A549 treated with AZD9567 at 1 μM for 4 hours (cell line): ENCODE measurements around the gene HTR3B. TPM values are rescaled to one million over a fixed set of nuclear protein-coding genes. Genes with fewer than 3 reads are reported as not detected.

Source experiments
- total RNA-seq: library from RNA; stranded (reverse); fragments of 200-300 nt; extraction: Qiagen RNA extraction; gene quantifications from 5 replicates; pipeline ENCODE4 v1.2.3, GENCODE V29; 2022; ENCODE audit not compliant: insufficient read depth

The HTR3B gene
- not detected in 5 replicates for total RNA-seq

DNA sequence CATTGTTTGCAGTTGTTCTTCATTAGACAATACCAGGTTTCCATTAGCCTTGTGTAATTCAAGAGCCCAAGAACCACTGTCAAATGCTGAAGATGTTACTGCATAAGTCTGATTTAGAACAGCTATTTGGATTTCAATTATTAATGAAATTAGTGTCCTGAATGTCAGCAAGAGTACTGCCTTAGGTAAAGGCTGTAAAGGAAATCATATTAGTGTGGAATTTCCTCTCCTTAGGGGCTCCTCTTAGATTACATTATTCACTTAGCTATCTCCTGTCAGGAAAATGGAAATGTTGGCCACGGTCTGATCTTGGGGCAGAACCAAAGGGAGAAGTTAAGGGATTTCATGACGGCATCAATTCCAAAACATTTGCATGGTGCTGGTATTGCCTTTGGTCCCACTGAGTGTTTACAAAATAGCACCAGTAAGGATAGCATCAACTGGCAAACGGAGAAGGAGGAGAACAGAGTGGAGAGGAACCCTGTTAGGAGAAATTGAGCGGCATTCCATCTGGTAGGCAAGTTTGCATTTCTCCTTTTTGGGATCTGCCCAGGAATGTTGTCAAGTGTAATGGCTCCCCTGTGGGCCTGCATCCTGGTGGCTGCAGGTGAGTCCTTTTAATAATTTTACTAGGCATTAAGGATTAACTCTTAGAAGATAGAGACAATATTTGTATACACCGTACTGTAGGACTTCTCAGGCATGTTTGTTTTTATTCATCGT, at the start of gene HTR3B:
TSS of gene HTR3B (plus strand) at position 418 of the 723 bp plus-strand sequence. CDS start at position 556, 138 bp downstream.

GRCh38 chr11:113875234-113876073, 29.1 kb upstream of the HTR3B start, which contains the start of gene USP28:
Gene USP28 (minus strand): TSS chr11:113875572. CDS start chr11:113875501, 71 bp downstream.

DNA sequence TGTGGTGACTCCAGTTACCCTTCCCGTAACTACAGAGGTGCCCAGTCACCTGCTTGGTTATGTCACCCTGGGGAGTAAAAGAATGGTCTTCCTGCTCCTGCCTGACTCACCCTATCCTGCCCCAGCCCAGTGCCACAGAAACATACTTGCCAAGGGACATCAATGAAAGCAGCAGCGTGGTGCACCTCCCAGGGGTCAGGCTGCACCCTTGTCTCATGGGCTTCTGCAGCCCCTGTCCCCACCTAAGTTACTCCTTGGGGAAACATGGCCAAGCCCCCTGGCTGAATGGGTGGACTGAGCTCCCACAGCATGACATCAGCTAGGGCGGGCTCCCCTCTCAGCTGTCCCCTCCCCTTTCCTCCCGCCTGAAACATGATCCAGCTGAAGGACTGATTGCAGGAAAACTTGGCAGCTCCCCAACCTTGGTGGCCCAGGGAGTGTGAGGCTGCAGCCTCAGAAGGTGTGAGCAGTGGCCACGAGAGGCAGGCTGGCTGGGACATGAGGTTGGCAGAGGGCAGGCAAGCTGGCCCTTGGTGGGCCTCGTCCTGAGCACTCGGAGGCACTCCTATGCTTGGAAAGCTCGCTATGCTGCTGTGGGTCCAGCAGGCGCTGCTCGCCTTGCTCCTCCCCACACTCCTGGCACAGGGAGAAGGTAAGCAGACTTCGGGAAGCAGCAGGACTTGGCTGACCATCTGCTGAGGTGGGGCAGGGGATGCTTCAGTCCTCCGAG, 70.3 kb downstream of the HTR3B start, which contains the start of gene HTR3A:
TSS of gene HTR3A (plus strand) at position 368 of the 730 bp plus-strand sequence. CDS start at position 586, 218 bp downstream.

Other genes with a start within 250 kb of the HTR3B start
- gene TMPRSS5, start 198.5 kb upstream of the HTR3B start, total RNA-seq = 0.09 to 0.33 TPM (median 0.14 TPM) in 4 of 5 replicates, not detected in the other
- 11.8 to 13.5 TPM (median 12.4 TPM) in 5 replicates for gene ZW10, start 131.1 kb upstream of the HTR3B start, total RNA-seq
- not detected in 5 replicates for gene CLDN25, start 125.0 kb upstream of the HTR3B start, total RNA-seq
- 13.8 to 25.6 TPM (median 18.1 TPM) in 5 replicates for gene USP28, start 29.2 kb upstream of the HTR3B start, total RNA-seq
- gene HTR3A, start 70.3 kb downstream of the HTR3B start, total RNA-seq = 0.06 TPM in 1 of 5 replicates, not detected in the others
- 0.69 to 0.91 TPM (median 0.78 TPM) in 4 of 5 replicates, not detected in the other for gene ZBTB16, start 154.9 kb downstream of the HTR3B start, total RNA-seq